Measurements from ENCODE around the gene GSTA5. TPM values are rescaled to one million over a fixed set of nuclear protein-coding genes. Genes with fewer than 3 reads are reported as not detected.
A peak's percentile ranks its signal among the peaks of the same experiment; 100 is the strongest.
"Not testable (repeated sequence)": the region's sequence is repeated elsewhere in the genome, so short reads cannot be mapped to it uniquely, and the experiment has no call there.

The GSTA5 gene
- total RNA-seq = not detected

- Histone ChIP-seq H3K4me3 (no peak within 1 kb of the TSS), H3K4me1 (replicated peaks in 1 of 2) (no peaks in the 10 kb centered on the region), H3K27ac (no peak within 1 kb of the TSS)
- in situ Hi-C loops (cut with MboI; ENCODE audit: low pct_unique_long_range_greater_than_20kb in 2 of 9, low sequenced_read_pairs in 9 of 9, unreplicated experiment in 9 of 9) = no loop called here
- peak in 2 of 8 experiments; percentile 31 to 37 for ATAC-seq (replicated peaks in 6 of 8)
- WGBS, 10 experiments = 0 to 92% (median 78%) methylated on average over 1 to 5 of the region's 5 CpGs
These were observed at the start of gene GSTA5 for GRCh38 chr6:52840763-52841585. GSTA5 (minus strand) TSS chr6:52840813.

- in situ Hi-C loops (cut with MboI; ENCODE audit: low pct_unique_long_range_greater_than_20kb in 2 of 9, low sequenced_read_pairs in 9 of 9, unreplicated experiment in 9 of 9) = no loop called here
- WGBS, 10 experiments = 31 to 83% (median 78%) methylated on average over 1 to 3 of the region's 3 CpGs; no CpG with 5 or more reads in 4 of the 10 experiments
- ATAC-seq (replicated peaks in 6 of 8) = no peak
- Histone ChIP-seq H3K4me1 (replicated peaks in 1 of 2) (no peaks in the 10 kb centered on the region), H3K27ac (no peak overlapping the region), H3K4me3 (no peak overlapping the region)
These were observed 49.4 kb upstream of the GSTA5 start for GRCh38 chr6:52890018-52890417.

DNA sequence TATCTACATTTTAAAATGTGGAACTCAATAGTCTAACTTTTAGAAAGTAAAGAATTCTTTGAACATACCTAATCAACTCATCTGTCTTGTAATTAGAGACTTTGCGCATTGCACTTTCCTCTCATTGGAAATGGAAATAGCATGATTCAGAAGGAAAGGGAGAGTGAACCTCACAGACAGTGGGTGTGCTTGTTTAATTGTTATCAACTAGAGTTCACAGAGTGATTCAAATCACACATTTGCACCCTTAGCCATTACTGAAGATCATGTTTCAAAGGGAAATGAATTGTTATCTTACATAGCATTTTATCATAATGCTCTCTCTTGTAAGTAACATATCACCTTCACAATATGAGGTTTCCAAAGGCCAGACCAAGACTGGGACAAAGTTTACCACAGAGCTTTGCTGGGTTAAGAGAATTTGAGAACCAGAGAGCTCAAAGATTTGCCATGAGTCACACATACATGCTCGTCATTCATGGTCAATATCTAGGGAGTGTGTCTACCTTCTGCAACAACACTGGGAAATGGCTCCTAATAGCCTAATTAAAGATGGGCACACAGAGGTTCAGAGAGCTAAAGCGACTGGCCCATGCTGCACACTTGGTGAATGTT, 47.4 kb upstream of the GSTA5 start:
- in situ Hi-C loops (cut with MboI; ENCODE audit: low pct_unique_long_range_greater_than_20kb in 2 of 9, low sequenced_read_pairs in 9 of 9, unreplicated experiment in 9 of 9) = no loop called here
- WGBS, 10 experiments = 81 to 100% (median 97%) methylated on average over 1 to 3 of the region's 3 CpGs; no CpG with 5 or more reads in 1 of the 10 experiments
- peak in 2 of 8 experiments; percentile 48 to 82 for ATAC-seq (replicated peaks in 6 of 8)
- Histone ChIP-seq H3K27ac (no peak overlapping the region), H3K4me3 (no peak overlapping the region), H3K4me1 (replicated peaks in 1 of 2) (no peaks in the 10 kb centered on the region)

- H3K27ac ChIP-seq = no peak overlapping the region
- no peak overlapping the region for H3K4me3 ChIP-seq
- H3K4me1 ChIP-seq (replicated peaks in 1 of 2) = no peaks in the 10 kb centered on the region
- in situ Hi-C loops (cut with MboI; ENCODE audit: low pct_unique_long_range_greater_than_20kb in 2 of 9, low sequenced_read_pairs in 9 of 9, unreplicated experiment in 9 of 9) = no loop called here
- 3 to 100% (median 44%) methylated on average over 1 to 14 of the region's 18 CpGs for WGBS, 10 experiments
- peak; percentile 61 to 100 (median 93) for ATAC-seq (replicated peaks in 6 of 8)
These were observed 41.6 kb upstream of the GSTA5 start for GRCh38 chr6:52881996-52882841.

GRCh38 chr6:52881662-52881995, 41.0 kb upstream of the GSTA5 start:
- in situ Hi-C loops (cut with MboI; ENCODE audit: low pct_unique_long_range_greater_than_20kb in 2 of 9, low sequenced_read_pairs in 9 of 9, unreplicated experiment in 9 of 9) = no loop called here
- H3K27ac ChIP-seq = no peak overlapping the region
- H3K4me1 ChIP-seq (replicated peaks in 1 of 2) = no peaks in the 10 kb centered on the region
- 20% methylated on average over 1 of the region's 4 CpGs; no CpG with 5 or more reads in 9 of the 10 experiments for WGBS, 10 experiments
- no peak overlapping the region for H3K4me3 ChIP-seq
- peak in 3 of 8 experiments; percentile 6 to 9 (median 6) for ATAC-seq (replicated peaks in 6 of 8)

DNA sequence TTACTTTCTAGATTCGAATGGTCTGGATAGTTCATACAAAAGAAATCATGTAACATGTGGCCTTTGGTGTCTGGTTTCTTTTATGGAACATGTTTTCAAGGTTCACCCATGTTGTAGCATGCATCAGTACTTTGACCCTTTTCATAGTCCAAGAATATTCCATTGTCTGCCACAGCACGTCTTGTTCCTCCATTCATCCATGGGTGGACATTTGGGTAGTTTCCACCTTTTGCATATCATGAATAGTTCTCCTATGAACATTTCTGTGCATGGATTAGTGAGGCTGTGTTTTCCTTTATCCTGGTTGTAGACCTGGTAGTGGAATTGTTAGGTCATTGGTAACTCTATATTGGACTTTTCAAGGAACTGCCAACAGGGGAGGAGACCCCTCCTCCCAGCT, 37.2 kb upstream of the GSTA5 start:
- 17 to 100% (median 36%) methylated on average over 1 to 2 of the region's 2 CpGs; no CpG with 5 or more reads in 3 of the 10 experiments for WGBS, 10 experiments

GRCh38 chr6:52877168-52877567, 36.6 kb upstream of the GSTA5 start:
- peak in 1 of 8 experiments; percentile 29 for ATAC-seq (replicated peaks in 6 of 8)
- H3K4me1 ChIP-seq (replicated peaks in 1 of 2) = no peaks in the 10 kb centered on the region
- no peak overlapping the region for H3K27ac ChIP-seq
- 0 to 83% (median 46%) methylated on average over 1 to 3 of the region's 3 CpGs; no CpG with 5 or more reads in 1 of the 10 experiments for WGBS, 10 experiments
- in situ Hi-C loops (cut with MboI; ENCODE audit: low pct_unique_long_range_greater_than_20kb in 2 of 9, low sequenced_read_pairs in 9 of 9, unreplicated experiment in 9 of 9) = no loop called here
- no peak overlapping the region for H3K4me3 ChIP-seq

More for the DNA sequence above, 37.2 kb upstream of the GSTA5 start:
- no peaks in the 10 kb centered on the region for H3K4me1 ChIP-seq (replicated peaks in 1 of 2)
- no peak overlapping the region for H3K4me3 ChIP-seq
- in situ Hi-C loops (cut with MboI; ENCODE audit: low pct_unique_long_range_greater_than_20kb in 2 of 9, low sequenced_read_pairs in 9 of 9, unreplicated experiment in 9 of 9) = no loop called here
- no peak for ATAC-seq (replicated peaks in 6 of 8)
- H3K27ac ChIP-seq = no peak overlapping the region

DNA sequence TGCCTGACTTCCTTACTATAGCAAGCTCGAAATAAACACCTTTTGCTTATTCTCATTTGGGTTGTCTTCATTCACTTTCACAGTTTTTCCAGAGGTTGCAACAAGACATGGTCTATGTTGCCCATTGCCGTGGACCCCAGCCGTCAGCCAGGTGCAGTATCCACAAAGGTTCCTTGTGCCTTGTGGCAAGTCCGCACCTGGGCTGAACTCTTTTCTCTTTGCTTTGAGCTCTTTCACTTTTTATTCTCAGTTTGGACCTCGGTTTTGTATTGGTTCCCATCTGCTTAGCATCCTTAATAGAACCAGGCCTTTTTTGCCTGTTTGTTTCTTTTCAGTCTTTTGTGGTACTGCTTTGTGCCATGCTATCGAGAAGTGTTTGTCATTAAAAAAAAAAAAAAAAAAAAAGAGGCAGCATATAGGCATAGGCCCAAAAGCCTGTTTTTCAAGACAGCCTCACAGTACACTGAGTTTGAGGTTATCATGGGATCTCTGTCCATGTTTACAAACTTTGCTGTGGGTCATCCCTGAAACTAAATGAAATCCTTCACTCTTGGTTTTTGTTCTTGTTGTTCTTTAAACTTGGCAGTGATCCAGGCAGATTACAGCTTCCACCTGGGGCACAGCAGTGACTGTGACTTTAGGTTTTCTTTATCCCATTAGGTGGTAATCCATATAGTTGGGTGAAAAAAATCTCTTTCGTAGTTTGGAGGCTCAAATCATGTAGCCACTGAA, 35.6 kb upstream of the GSTA5 start:
- in situ Hi-C loops (cut with MboI; ENCODE audit: low pct_unique_long_range_greater_than_20kb in 2 of 9, low sequenced_read_pairs in 9 of 9, unreplicated experiment in 9 of 9) = no loop called here
- ATAC-seq (replicated peaks in 6 of 8) = no peak
- no peak overlapping the region for H3K27ac ChIP-seq
- H3K4me1 ChIP-seq (replicated peaks in 1 of 2) = no peaks in the 10 kb centered on the region
- WGBS, 10 experiments = 66 to 89% (median 78%) methylated on average over 1 to 7 of the region's 7 CpGs
- H3K4me3 ChIP-seq = no peak overlapping the region

- 42 to 89% (median 72%) methylated on average over 1 to 4 of the region's 4 CpGs; no CpG with 5 or more reads in 1 of the 10 experiments for WGBS, 10 experiments
- no peaks in the 10 kb centered on the region for H3K4me1 ChIP-seq (replicated peaks in 1 of 2)
- peak in 2 of 8 experiments; percentile 21 to 37 for ATAC-seq (replicated peaks in 6 of 8)
- H3K27ac ChIP-seq = no peak overlapping the region
- in situ Hi-C loops (cut with MboI; ENCODE audit: low pct_unique_long_range_greater_than_20kb in 2 of 9, low sequenced_read_pairs in 9 of 9, unreplicated experiment in 9 of 9) = no loop called here
- H3K4me3 ChIP-seq = no peak overlapping the region
These were observed 31.4 kb upstream of the GSTA5 start for GRCh38 chr6:52872031-52872430.

- ATAC-seq (replicated peaks in 6 of 8) = no peak
- in situ Hi-C loops (cut with MboI; ENCODE audit: low pct_unique_long_range_greater_than_20kb in 2 of 9, low sequenced_read_pairs in 9 of 9, unreplicated experiment in 9 of 9) = no loop called here
- 4 to 84% (median 71%) methylated on average over 1 to 3 of the region's 3 CpGs for WGBS, 10 experiments
- Histone ChIP-seq H3K27ac (no peak overlapping the region), H3K4me3 (no peak overlapping the region), H3K4me1 (replicated peaks in 1 of 2) (no peaks in the 10 kb centered on the region)
These were observed 31.0 kb upstream of the GSTA5 start for GRCh38 chr6:52871621-52872020.

DNA sequence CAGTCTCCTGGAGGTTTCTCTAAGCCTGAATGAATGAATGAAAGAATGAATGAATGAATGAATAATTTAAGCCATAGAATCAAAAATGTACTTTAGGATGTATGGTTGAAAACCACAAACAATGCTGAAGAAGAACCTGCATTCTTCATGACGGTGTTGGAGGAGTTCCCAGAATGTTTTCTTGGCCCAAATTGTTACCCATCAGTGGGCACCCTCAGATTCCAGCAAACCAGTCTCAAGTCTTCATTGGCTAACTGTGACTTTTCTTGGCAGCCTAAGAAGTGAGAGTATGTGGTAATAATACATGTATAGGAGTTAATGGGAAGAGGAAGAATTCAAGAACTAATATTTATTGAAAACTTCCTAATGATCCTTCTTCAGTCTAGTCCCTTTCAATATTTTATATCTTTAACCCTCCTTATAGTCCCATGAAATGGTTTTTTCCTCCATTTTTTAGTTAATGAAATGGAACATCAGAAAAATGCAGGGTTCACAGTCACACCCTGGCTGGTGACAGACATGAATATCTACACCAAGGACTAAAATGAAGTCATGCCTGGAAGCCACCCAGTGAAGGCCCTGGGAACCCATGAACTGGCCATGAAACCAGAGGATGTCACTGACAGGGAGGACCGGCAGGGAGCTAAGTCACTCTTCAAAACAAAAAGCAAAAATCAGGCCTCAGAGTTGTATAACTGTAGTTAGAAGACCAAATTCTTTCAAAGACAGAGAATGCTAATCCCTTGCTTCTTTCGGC, 29.9 kb upstream of the GSTA5 start:
- H3K4me3 ChIP-seq; H3K4me1 ChIP-seq (replicated peaks in 1 of 2); H3K27ac ChIP-seq; in situ Hi-C loops (cut with MboI; ENCODE audit: low pct_unique_long_range_greater_than_20kb in 2 of 9, low sequenced_read_pairs in 9 of 9, unreplicated experiment in 9 of 9): not testable (repeated sequence)
- ATAC-seq (replicated peaks in 6 of 8) = peak in 2 of 8 experiments; percentile 64 to 75
- WGBS, 10 experiments = 57 to 100% (median 100%) methylated on average over 1 to 3 of the region's 3 CpGs; no CpG with 5 or more reads in 1 of the 10 experiments

- ATAC-seq (replicated peaks in 6 of 8); in situ Hi-C loops (cut with MboI; ENCODE audit: low pct_unique_long_range_greater_than_20kb in 2 of 9, low sequenced_read_pairs in 9 of 9, unreplicated experiment in 9 of 9); H3K4me1 ChIP-seq (replicated peaks in 1 of 2); H3K27ac ChIP-seq; H3K4me3 ChIP-seq: not testable (repeated sequence)
- WGBS, 10 experiments = 57 to 100% (median 80%) methylated on average over 1 of the region's 5 CpGs; no CpG with 5 or more reads in 5 of the 10 experiments
These were observed 28.3 kb upstream of the GSTA5 start for GRCh38 chr6:52868899-52869298.
